Sigmoid colon (tissue), 7 donors: ENCODE results near the gene FBP2. TPM values are rescaled to one million over a fixed set of nuclear protein-coding genes. Genes with fewer than 3 reads are reported as not detected.

Experiments
- DNase-seq: peaks from one replicate; pipeline ENCODE4 v3.0.0-alpha.2; 2019
- H3K27ac ChIP-seq, 4 donors: fragments of 200-600 bp; sonication (generic); one replicate each; pipeline ENCODE4 v1.5.1; 2016 to 2019; ENCODE audit warnings: mild to moderate bottlenecking in 1 of 4
- H3K27me3 ChIP-seq, 3 donors: fragments of 200-600 bp; sonication (generic); one replicate each; pipeline ENCODE4 v1.5.1; 2019; ENCODE audit warnings: mild to moderate bottlenecking in 1 of 3
- H3K36me3 ChIP-seq, 4 donors: fragments of 200-600 bp; sonication (generic); one replicate each; pipeline ENCODE4 v1.5.1; 2016 to 2019
- H3K4me1 ChIP-seq, 4 donors: fragments of 200-600 bp; sonication (generic); one replicate each; pipeline ENCODE4 v1.5.1; 2017 to 2019
- H3K4me3 ChIP-seq, 4 donors: fragments of 200-600 bp; sonication (generic); one replicate each; pipeline ENCODE4 v1.5.1; 2017 to 2019; ENCODE audit warnings: mild to moderate bottlenecking in 2 of 4, moderate library complexity in 1 of 4
- H3K9me3 ChIP-seq, 4 donors: fragments of 200-600 bp in 3 of 4; sonication (generic) in 3 of 4; one replicate each; pipeline versions ENCODE4 v1.5.1 to v1.6.1; 2013 to 2019
- EP300 ChIP-seq, 4 donors: sonication (generic); formaldehyde crosslinking; IDR thresholded peaks; one replicate each; pipeline ENCODE4 v1.6.1; 2017; ENCODE audit warnings: antibody characterized with exemption in 4 of 4
- POLR2A ChIP-seq, 2 donors: fragments of 450-650 bp; IDR thresholded peaks; one replicate each; pipeline ENCODE4 v1.6.1; 2016; ENCODE audit warnings: antibody characterized with exemption in 2 of 2, mild to moderate bottlenecking in 2 of 2, moderate library complexity in 2 of 2
- POLR2AphosphoS5 ChIP-seq, 4 donors: sonication (generic); formaldehyde crosslinking; IDR thresholded peaks; one replicate each; pipeline ENCODE4 v1.6.1; 2017; ENCODE audit warnings: antibody characterized with exemption in 4 of 4
- WGBS, 2 donors: extraction: QIAGEN DNeasy Blood & Tissue Kit; methylation state at CpG; one replicate each; pipeline ENCODE4 v1.1.7; 2013; 5-methylcytosine and 5-hydroxymethylcytosine counted together
- intact Hi-C: fragments of 100-400 bp; cut with DNase I; formaldehyde crosslinking; loops from one replicate; pipeline ENCODE4 v1.15.1; 2023
- polyA plus RNA-seq, 3 donors: library from polyadenylated mRNA; stranded (reverse); fragments of 200-250 nt; gene quantifications; one replicate each; pipeline ENCODE4 v1.2.3, GENCODE V29; 2013
- total RNA-seq, 4 donors: library from RNA; depleted of rRNA; stranded (reverse); fragments of >200 nt; gene quantifications; one replicate each; pipeline ENCODE4 v1.1.0, GENCODE V29; 2016
- TF ChIP-seq, protein P1 (sequence below), 4 experiments: fragments of 450-650 bp in 3 of 4; fragments of 200-600 bp in 1 of 4; IDR thresholded peaks; one replicate each; pipeline ENCODE4 v1.5.1; 2016 to 2019; ENCODE audit warnings: antibody characterized with exemption in 4 of 4, mild to moderate bottlenecking in 3 of 4, moderate library complexity in 2 of 4
- donor health status: healthy with polysubstance abuse.
- donor health status: Bipolar disorder and iron deficiency.
- donor health status: healthy.

Gene FBP2
- total and polyA plus RNA-seq, 7 donors: 0.04 TPM; not detected in 6

DNA sequence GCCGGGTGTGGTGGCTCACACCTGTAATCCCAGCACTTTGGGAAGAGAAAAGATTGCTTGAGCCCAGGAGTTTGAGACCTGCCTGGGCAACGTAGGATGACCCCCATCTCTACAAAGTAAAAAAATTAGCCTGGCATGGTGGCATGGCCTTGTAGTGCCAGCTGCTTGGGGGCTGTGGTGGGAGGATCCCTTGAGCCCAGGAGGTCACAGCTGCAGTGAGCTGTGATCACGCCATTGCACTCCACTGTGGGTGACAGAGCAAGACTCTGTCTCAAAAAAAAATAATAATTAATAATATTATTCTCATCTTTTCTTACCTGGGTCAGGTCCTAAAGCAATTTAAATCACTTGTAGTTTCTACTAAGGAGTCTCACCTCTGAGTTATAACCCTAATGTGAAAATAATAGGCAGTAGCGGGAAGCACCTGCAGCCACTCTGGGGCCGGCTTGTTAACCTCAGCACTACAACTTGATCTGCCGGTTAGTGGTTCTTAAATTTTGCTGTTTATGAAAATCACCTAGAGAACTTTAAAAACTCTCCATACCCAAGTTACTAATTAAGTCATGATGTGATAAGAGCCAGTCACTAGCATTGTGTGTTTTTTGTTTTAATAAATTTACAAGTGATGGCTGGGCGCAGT, 68.1 kb downstream of the FBP2 start:
- intact Hi-C loops: no loop called here
- no peak overlapping the region for H3K27ac ChIP-seq
- no peaks in the 10 kb centered on the region for H3K27me3 ChIP-seq
- H3K4me3 ChIP-seq: no peak overlapping the region
- no peak for DNase-seq
- TF ChIP-seq POLR2AphosphoS5 (IDR thresholded peaks at IDR 0.05) (no peak), EP300 (IDR thresholded peaks at IDR 0.05) (no peak), POLR2A (IDR thresholded peaks at IDR 0.05) (no peak)
- TF ChIP-seq, protein P1, sequence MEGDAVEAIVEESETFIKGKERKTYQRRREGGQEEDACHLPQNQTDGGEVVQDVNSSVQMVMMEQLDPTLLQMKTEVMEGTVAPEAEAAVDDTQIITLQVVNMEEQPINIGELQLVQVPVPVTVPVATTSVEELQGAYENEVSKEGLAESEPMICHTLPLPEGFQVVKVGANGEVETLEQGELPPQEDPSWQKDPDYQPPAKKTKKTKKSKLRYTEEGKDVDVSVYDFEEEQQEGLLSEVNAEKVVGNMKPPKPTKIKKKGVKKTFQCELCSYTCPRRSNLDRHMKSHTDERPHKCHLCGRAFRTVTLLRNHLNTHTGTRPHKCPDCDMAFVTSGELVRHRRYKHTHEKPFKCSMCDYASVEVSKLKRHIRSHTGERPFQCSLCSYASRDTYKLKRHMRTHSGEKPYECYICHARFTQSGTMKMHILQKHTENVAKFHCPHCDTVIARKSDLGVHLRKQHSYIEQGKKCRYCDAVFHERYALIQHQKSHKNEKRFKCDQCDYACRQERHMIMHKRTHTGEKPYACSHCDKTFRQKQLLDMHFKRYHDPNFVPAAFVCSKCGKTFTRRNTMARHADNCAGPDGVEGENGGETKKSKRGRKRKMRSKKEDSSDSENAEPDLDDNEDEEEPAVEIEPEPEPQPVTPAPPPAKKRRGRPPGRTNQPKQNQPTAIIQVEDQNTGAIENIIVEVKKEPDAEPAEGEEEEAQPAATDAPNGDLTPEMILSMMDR (IDR thresholded peaks at IDR 0.05): no peak
- no peaks in the 10 kb centered on the region for H3K9me3 ChIP-seq
- 83 to 91% methylated on average over 7 of the region's 7 CpGs for WGBS, 2 donors
- H3K36me3 ChIP-seq: no peaks in the 10 kb centered on the region
- no peaks in the 10 kb centered on the region for H3K4me1 ChIP-seq

DNA sequence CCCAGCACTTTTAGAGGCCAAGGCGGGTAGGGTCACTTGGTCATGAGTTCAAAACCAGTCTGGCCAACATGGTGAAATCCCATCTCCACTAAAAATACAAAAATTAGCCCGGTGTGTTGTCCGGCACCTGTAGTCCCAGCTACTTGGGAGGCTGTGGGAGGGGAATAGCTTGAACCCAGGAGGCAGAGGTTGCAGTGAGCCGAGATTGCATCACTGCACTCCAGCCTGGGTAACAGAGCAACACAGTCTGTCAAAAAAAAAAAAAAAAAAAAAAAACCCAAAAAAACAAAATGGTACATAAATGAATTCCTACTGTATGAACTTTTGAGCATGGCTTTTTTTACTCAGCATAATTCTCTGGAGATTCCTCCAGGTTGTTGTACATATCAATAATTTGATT, 76.4 kb downstream of the FBP2 start:
- Histone ChIP-seq H3K9me3 (no peaks in the 10 kb centered on the region), H3K27me3 (no peaks in the 10 kb centered on the region), H3K27ac (no peak overlapping the region), H3K4me1 (no peaks in the 10 kb centered on the region), H3K4me3 (no peak overlapping the region), H3K36me3 (no peaks in the 10 kb centered on the region)
- DNase-seq: no peak
- intact Hi-C loops: no loop called here
- TF ChIP-seq, protein P1 (IDR thresholded peaks at IDR 0.05): no peak
- TF ChIP-seq POLR2A (IDR thresholded peaks at IDR 0.05) (no peak), EP300 (IDR thresholded peaks at IDR 0.05) (no peak), POLR2AphosphoS5 (IDR thresholded peaks at IDR 0.05) (no peak)
- 81 to 92% methylated on average over 4 of the region's 4 CpGs for WGBS, 2 donors

DNA sequence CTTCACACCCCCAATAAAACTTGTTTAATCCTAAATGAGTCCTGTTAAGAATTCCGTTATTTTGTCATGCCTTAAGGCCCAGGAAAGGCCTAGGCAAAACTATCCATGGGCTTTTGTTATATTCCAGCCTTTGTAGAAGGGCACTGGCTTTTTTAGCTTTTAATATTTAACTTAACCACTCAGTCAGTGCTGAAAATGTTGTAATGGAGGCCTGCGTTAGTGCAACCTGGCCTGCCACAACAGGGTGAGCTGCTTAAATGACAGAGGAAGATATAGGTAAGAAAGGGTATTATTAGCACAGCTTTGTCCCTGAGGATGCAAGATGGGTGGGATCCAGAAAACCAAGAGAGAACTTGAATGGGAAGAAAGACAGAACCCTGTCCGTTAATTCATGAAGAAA, 78.9 kb downstream of the FBP2 start:
- WGBS, 2 donors: 62 to 91% methylated on average over 3 of the region's 3 CpGs
- Histone ChIP-seq H3K4me3 (no peak overlapping the region), H3K36me3 (no peaks in the 10 kb centered on the region)

DNA sequence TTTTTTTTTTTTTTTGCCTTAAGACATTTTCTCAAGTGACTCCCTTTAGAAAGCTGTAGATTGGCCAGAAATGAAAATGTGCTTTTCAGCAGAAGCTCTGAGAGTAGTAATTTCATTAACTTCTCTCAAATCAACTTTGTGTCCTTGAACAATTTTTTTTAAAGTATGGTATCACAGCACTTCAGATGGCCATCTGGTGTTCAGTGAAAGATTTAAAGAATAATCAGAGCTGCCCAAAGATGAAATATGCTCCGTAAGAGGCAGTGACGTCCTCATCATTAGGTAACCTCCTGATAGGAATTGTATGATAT, 81.7 kb downstream of the FBP2 start:
- H3K4me3 ChIP-seq: no peak overlapping the region
- H3K27me3 ChIP-seq: no peaks in the 10 kb centered on the region
- intact Hi-C loops: no loop called here
- no peak for TF ChIP-seq EP300 (IDR thresholded peaks at IDR 0.05)
- TF ChIP-seq POLR2AphosphoS5 (IDR thresholded peaks at IDR 0.05): no peak
- TF ChIP-seq POLR2A (IDR thresholded peaks at IDR 0.05): no peak
- TF ChIP-seq, protein P1 (IDR thresholded peaks at IDR 0.05): no peak
- no peaks in the 10 kb centered on the region for H3K36me3 ChIP-seq
- no peaks in the 10 kb centered on the region for H3K4me1 ChIP-seq
- WGBS, 2 donors: 82 to 91% methylated on average over 2 of the region's 2 CpGs
- no peak for DNase-seq
- no peaks in the 10 kb centered on the region for H3K9me3 ChIP-seq
- H3K27ac ChIP-seq: no peak overlapping the region

More for the DNA sequence above, 78.9 kb downstream of the FBP2 start:
- TF ChIP-seq EP300 (IDR thresholded peaks at IDR 0.05) (no peak), POLR2AphosphoS5 (IDR thresholded peaks at IDR 0.05) (no peak), POLR2A (IDR thresholded peaks at IDR 0.05) (no peak)
- TF ChIP-seq, protein P1 (IDR thresholded peaks at IDR 0.05): no peak
- Histone ChIP-seq H3K27me3 (no peaks in the 10 kb centered on the region), H3K4me1 (no peaks in the 10 kb centered on the region), H3K27ac (no peak overlapping the region), H3K9me3 (no peaks in the 10 kb centered on the region)
- no peak for DNase-seq
- intact Hi-C loops: no loop called here
